Nephron progenitor cell (in vitro differentiated cells): ENCODE data around the gene ZNF619.

Experiments used
- DNase-seq: peaks from one replicate; pipeline ENCODE4 v3.0.0; 2021
- H3K27ac Mint-ChIP-seq: 2 replicates; pipeline ENCODE4 v1.8.0; 2021; ENCODE audit warnings: mild to moderate bottlenecking, moderate library complexity, mixed read lengths
- H3K27me3 Mint-ChIP-seq: 2 replicates; pipeline ENCODE4 v1.8.0; 2021; ENCODE audit warnings: mild to moderate bottlenecking, low read depth, mixed read lengths; ENCODE audit not compliant: poor library complexity
- H3K36me3 Mint-ChIP-seq: 2 replicates; pipeline ENCODE4 v1.8.0; 2021; ENCODE audit warnings: low read depth, mixed read lengths
- H3K4me1 Mint-ChIP-seq: 2 replicates; pipeline ENCODE4 v1.8.0; 2021; ENCODE audit warnings: mixed read lengths
- H3K4me3 Mint-ChIP-seq: 2 replicates; pipeline ENCODE4 v1.8.0; 2021; ENCODE audit warnings: mild to moderate bottlenecking, moderate library complexity, mixed read lengths
- H3K9me3 Mint-ChIP-seq: 2 replicates; pipeline ENCODE4 v1.8.0; 2021; ENCODE audit warnings: mild to moderate bottlenecking, moderate library complexity, mixed read lengths
- TF ChIP-seq, protein P1 (sequence below): fragments of 200-600 bp; sonication (generic); IDR thresholded peaks from 2 replicates; pipeline ENCODE4 v1.5.0; 2021; ENCODE audit warnings: antibody characterized with exemption

The ZNF619 gene

DNA sequence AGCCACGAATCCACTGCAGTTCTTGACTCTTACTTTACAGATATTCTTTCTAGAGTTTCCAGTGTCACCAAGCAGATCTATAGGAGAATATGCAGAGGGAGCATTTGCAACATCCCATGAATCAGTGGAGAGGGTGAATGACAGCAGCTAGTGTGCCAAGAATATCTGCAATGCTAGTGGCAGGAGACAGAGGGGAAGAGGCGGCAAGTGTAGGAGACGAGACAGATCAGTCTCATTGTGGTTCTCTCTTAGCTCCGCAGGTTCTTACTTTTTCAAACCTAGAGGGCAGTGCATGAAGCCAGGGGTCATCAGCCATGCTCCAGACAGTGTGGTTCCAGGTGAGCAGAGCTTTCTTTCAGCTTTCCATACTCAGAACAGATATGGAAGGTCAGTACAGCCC is 744 bp downstream of the ZNF619 start:
- H3K27ac Mint-ChIP-seq: no peak overlapping the region
- peaks cover 15% of the 10 kb centered on the region for H3K4me1 Mint-ChIP-seq
- DNase-seq: no peak
- peaks cover 11% of the 10 kb centered on the region for H3K36me3 Mint-ChIP-seq
- peak overlapping the region; percentile 89 for H3K4me3 Mint-ChIP-seq
- peaks cover 27% of the 10 kb centered on the region for H3K27me3 Mint-ChIP-seq
- TF ChIP-seq, protein P1, sequence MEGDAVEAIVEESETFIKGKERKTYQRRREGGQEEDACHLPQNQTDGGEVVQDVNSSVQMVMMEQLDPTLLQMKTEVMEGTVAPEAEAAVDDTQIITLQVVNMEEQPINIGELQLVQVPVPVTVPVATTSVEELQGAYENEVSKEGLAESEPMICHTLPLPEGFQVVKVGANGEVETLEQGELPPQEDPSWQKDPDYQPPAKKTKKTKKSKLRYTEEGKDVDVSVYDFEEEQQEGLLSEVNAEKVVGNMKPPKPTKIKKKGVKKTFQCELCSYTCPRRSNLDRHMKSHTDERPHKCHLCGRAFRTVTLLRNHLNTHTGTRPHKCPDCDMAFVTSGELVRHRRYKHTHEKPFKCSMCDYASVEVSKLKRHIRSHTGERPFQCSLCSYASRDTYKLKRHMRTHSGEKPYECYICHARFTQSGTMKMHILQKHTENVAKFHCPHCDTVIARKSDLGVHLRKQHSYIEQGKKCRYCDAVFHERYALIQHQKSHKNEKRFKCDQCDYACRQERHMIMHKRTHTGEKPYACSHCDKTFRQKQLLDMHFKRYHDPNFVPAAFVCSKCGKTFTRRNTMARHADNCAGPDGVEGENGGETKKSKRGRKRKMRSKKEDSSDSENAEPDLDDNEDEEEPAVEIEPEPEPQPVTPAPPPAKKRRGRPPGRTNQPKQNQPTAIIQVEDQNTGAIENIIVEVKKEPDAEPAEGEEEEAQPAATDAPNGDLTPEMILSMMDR: no peak
- H3K9me3 Mint-ChIP-seq: no peaks in the 10 kb centered on the region

GRCh38 chr3:40487172-40487571 is 10.2 kb downstream of the ZNF619 start:
- Mint-ChIP-seq H3K36me3 (peaks cover 78% of the 10 kb centered on the region), H3K4me1 (no peaks in the 10 kb centered on the region), H3K27me3 (no peaks in the 10 kb centered on the region), H3K9me3 (peaks cover 35% of the 10 kb centered on the region), H3K27ac (no peak overlapping the region), H3K4me3 (no peak overlapping the region)
- no peak for DNase-seq
- TF ChIP-seq, protein P1: no peak

DNA sequence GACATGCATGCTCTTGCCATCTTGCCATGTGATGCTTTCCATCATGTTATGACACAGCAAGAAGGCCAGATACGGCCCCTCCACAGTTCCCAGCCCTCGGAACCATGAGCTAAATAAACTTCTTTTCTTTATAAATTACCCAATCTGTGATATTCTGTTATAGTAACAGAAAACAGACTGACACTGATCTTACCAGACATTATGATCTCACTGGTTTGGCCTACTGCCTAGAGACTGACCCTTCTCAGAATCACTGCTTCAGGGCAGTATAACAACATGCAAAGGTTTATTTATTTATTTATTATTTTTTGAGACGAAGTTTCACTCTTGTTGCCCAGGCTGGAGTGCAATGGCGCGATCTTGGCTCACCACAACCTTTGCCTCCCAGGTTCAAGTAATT is 14.0 kb downstream of the ZNF619 start:
- Mint-ChIP-seq H3K9me3 (peaks cover 30% of the 10 kb centered on the region), H3K36me3 (peaks cover 48% of the 10 kb centered on the region), H3K4me1 (no peaks in the 10 kb centered on the region), H3K27me3 (no peaks in the 10 kb centered on the region), H3K4me3 (no peak overlapping the region), H3K27ac (no peak overlapping the region)
- no peak for DNase-seq
- TF ChIP-seq, protein P1: no peak

DNA sequence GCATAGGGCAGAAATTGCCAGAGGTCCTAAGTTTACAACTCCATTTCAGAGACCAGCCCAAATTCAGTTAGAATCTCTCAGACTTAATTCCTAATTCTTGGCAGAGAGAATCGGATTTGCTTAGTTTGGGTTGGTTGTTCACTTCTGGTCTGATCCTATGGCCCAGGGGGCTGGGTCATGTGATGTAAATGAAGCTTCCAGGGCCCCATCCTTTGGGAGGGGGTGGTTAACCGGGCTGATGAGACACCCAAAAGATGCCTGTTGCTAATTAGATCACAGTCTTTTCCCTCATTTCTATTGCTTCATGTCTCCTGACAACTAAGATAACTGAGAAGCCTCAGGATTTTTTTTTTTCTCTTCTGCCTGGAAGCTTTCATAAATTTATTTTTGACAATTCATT is 17.8 kb downstream of the ZNF619 start:
- Mint-ChIP-seq H3K4me1 (peaks cover 3% of the 10 kb centered on the region), H3K27ac (no peak overlapping the region), H3K36me3 (peaks cover 12% of the 10 kb centered on the region), H3K4me3 (no peak overlapping the region), H3K27me3 (peaks cover 14% of the 10 kb centered on the region), H3K9me3 (no peaks in the 10 kb centered on the region)
- TF ChIP-seq, protein P1: no peak
- no peak for DNase-seq

- TF ChIP-seq, protein P1: no peak
- H3K36me3 Mint-ChIP-seq: no peaks in the 10 kb centered on the region
- peaks cover 19% of the 10 kb centered on the region for H3K27me3 Mint-ChIP-seq
- no peak overlapping the region for H3K4me3 Mint-ChIP-seq
- H3K27ac Mint-ChIP-seq: no peak overlapping the region
- no peaks in the 10 kb centered on the region for H3K9me3 Mint-ChIP-seq
- peaks cover 9% of the 10 kb centered on the region for H3K4me1 Mint-ChIP-seq
- DNase-seq: no peak
Measured at GRCh38 chr3:40497288-40497687, 20.4 kb downstream of the ZNF619 start.

DNA sequence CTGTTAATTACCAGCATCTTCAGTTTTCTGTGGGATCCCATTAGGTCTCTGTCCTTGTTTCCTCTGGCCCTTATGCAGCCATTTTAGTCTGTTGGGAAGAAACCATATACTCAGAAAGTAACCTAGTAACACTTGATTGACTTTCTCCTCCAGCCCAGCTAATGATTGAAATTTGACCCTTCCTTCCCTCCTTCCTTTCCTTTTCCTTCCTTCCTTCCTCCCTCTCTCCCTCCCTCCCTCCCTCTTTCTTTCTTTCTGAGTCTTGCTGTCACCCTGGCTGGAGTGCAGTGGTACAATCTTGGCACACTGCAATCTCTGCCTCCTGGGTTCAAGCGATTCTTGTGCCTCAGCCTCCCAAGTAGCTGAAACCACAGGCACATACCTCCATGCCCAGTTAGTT is 23.0 kb downstream of the ZNF619 start:
- Mint-ChIP-seq H3K36me3 (no peaks in the 10 kb centered on the region), H3K27ac (peak overlapping the region; percentile 6), H3K4me3 (no peak overlapping the region), H3K27me3 (peaks cover 26% of the 10 kb centered on the region), H3K9me3 (peaks cover 9% of the 10 kb centered on the region), H3K4me1 (peaks cover 9% of the 10 kb centered on the region)
- TF ChIP-seq, protein P1: no peak
- no peak for DNase-seq
